ENCODE measurements around the gene ALDH2.
"Not testable (repeated sequence)": the region's sequence is repeated elsewhere in the genome, so short reads cannot be mapped to it uniquely, and the experiment has no call there.

Gene ALDH2

GRCh38 chr12:111759991-111760390 lies 6.7 kb upstream of the ALDH2 start:
- DNase-seq = no peak

DNA sequence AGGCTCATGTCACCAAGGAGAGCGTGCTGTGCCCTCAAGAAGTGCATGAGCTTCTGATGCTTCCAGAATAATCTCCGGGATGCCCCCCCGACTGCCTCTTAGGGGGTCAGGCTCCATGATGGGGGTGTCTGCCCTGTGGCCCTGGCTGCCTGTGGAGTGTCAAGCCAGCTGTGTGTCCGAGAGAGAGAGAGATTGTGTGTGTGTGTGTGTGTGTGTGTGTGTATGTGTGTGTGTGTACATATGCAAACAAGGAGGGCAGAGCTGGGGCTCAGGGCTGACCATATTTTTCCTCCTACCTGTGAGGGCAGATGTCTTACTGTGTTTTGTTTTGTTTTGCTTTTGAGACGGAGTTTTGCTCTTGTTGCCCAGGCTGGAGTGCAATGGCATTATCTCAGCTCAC lies 5.6 kb upstream of the ALDH2 start:
- no peak for DNase-seq

- no peak for DNase-seq
Measured at GRCh38 chr12:111761706-111762105, 5.0 kb upstream of the ALDH2 start.

DNA sequence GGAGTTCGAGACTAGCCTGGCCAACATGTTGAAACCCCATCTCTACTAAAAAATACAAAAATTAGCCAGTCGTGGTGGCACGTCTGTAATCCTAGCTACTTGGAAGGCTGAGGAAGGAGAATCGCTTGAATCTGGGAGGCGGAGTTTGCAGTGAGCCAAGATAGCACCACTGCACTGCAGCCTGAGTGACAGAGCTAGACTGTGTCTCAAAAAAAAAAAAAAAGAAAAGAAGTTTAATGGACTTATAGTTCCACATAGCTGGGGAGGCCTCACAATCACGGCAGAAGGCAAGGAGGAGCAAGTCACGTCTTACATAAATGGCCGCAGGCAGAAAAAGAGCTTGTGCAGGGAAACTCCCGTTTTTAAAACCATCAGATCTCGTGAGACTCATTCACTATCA lies 3.2 kb upstream of the ALDH2 start:
- DNase-seq = not testable (repeated sequence)

- DNase-seq = no peak
Measured at GRCh38 chr12:111764120-111764821, 2.5 kb upstream of the ALDH2 start.

GRCh38 chr12:111767362-111768158 lies 827 bp downstream of the ALDH2 start:
- DNase-seq = no peak

- DNase-seq = no peak
Measured at GRCh38 chr12:111768159-111768895, 1.6 kb downstream of the ALDH2 start.

- no peak for DNase-seq
Measured at GRCh38 chr12:111769599-111769998, 2.9 kb downstream of the ALDH2 start.

- no peak for DNase-seq
Measured at GRCh38 chr12:111773801-111774551, 7.2 kb downstream of the ALDH2 start.

DNA sequence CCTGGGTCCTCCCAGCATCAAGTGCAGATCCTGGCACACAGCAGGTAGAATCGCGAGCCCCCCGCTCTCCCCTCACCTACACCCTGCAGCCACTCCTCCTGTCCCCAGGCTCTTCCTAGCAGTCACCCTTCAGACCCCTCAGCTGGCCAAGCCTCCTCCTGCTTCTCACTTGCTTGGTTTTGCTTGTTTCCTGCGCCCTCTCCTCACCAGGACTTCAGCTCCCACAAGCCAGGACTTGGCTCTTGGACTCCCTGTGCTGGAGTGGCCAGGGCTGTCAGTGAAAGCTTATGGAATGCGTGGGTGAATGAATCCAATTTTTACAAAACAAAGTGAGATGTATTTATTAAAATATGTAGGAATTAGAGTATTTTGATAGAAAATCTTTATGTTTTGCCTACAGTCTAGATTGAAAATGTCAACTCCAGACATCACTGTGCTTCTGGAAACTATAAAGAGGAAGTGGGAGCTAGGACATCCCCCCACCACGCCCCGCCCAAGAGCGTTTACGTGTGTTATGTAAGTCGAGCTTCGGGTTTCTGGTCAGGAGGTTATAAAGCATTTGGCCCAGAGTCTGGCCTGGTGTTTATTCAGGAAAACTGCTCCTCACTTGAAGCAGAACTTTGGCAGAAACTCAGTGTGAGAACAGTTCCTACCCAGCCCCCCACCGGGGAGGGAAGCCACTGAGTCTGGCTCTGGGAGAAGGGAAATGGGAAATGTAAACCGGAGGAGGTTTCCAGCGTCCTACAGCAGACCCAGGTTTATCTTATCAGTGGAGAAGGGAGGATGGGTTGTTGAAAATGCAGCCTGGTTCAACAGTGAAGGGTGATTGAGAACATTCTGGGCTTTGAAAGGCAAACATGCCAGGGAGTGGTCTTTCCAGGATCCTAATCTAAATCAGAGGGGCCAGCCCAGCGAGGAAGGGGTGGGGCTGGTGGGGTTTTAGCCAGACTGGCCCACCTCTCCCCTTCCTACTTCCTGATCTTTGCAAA lies 8.8 kb downstream of the ALDH2 start:
- no peak for DNase-seq

DNA sequence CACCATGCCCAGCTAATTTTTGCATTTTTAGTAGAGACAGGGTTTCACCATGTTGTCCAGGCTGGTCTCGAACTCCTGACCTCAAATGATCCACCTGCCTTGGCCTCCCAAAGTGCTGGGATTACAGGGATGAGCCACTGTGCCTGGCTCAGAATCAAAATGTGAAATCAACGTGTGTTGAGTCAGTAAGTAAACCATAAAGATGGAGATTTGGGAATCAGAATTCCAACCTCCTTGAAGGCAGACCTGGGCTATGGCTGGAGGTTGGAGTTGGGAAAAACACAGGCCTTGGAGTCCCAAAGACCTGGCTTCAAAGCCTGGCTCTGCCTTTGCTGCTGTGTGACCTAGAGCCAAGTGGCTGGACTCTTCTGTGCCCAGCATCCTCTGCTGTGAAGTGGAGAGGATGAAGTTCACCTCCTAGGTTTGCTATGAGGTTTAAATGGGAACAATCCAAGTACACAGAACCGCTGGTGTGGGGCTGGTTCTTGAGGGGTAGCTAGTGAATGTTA lies 10.2 kb downstream of the ALDH2 start:
- DNase-seq = no peak

DNA sequence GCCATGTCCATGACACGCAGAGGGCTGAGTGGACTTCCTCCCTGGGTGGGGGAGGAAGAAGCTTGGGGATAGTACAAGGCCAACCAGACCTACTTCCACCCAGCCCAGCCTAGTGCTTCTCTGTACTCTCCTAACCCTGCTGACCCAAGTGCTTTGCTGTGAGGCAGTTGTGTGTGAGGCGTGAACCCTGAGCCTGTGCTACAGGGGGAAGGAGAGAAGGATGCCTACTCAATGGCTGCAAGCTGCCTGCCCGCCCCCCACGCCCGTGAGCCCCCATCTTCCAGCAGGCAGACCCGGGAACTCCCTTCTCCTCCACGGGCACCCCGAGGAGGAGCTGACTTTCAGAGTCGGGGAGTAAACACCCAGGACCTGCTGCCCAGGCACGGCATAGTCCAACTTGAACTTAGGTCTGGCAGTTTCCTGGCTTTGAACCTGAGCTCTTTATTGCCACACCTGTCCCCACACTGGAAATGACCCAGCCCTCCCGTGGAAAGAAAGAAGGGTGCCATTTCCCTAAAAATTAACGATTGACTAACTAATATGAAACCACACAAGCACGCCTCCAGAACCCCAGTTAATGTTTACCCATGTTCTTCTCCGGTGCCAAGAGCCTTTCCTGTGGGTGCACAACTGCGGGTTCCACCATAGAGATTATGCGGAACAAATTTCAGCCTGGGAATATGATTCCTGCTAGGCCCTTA lies 10.8 kb downstream of the ALDH2 start:
- DNase-seq = no peak

GRCh38 chr12:111780166-111780565 lies 13.4 kb downstream of the ALDH2 start:
- no peak for DNase-seq

DNA sequence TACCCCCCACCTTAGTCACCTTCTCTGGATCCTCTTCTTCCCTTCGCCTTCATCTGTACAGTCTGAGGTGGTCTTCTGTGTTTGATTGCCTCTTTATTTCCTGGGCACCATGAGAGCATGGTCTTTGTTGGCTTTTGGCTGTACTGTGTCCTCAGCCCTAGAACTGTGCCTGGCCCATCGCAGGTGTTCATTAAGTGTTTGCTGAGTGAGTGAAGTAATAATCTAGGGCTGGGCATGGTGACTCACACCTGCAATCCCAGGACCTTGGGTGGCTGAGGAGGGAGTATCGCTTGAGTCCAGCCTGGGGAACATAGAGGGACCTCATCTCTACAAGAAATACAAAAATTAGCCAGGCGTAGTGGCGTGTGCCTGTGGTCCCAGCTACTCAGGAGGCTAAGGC lies 13.9 kb downstream of the ALDH2 start:
- no peak for DNase-seq

DNA sequence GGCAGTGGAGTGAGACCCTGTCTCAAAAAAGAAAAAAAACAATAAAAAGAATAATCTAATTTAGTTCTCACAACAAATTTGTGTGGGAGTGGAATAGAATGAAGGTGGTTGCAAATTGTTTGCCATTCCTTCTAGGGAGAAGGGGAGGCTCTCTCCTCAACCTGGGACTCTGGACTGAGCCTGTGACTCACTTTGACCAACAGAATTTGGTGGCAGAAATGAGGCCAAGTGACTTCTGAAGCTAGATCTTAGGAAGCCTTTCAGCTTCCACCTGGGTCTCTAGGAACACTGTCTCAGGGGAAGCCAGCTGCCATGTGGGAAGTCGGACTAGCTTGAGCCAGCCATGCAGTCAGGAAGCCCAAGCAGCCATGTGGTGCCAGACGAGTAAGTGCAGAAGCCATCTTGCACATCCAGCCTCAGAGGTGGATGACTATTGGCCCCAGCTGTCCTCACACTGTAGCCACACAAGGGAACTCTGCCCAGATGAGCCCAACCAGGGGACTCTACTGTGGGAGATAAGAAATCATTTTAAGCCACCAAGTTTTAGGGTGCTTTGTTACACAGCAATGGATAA lies 14.4 kb downstream of the ALDH2 start:
- DNase-seq = no peak

- DNase-seq = no peak
Measured at GRCh38 chr12:111783046-111783445, 16.3 kb downstream of the ALDH2 start.

- no peak for DNase-seq
Measured at GRCh38 chr12:111784953-111785352, 18.2 kb downstream of the ALDH2 start.

DNA sequence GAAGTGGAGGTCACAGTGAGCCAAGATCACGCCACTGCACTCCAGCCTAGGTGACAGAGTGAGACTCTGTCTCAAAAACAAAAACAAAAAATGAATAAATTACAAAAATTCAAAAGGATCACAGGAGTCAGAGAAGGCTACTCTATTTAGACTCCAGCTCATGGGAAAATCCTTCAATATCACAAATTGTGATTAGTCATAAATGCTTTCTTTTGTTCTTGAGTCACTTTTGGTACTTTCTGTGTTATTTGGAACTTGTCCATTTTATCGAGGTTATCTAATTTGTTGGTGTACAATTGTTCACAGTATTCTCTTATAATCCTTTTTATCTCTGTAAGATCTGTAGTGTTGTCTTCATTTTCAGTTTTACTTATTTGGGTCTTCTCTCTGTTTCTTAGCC lies 18.9 kb downstream of the ALDH2 start:
- no peak for DNase-seq

- no peak for DNase-seq
Measured at GRCh38 chr12:111788178-111788654, 21.5 kb downstream of the ALDH2 start.

DNA sequence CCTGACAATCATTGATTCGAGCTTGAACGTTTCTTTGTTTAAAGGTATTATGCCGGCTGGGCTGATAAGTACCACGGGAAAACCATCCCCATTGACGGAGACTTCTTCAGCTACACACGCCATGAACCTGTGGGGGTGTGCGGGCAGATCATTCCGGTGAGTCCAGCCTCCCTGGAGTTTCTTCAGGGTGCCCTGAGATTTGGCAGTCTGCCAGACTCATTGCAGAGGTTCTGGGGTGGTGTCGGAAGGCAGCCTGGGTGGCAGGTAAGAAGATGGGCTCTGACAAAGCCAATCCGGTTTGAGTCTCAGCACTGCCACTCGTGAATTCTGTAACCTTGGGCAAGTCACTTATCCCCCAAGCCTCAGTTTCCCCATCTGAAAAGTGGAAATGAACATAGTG lies 23.0 kb downstream of the ALDH2 start:
- DNase-seq = no peak

All from activated CD4-positive, alpha-beta T cell treated with anti-CD3 and anti-CD28 coated beads, Interleukin-2, amount 50 U/mL, for 48 hours (primary cell).